Measurements from ENCODE around the gene SPATA31D3.

DNA sequence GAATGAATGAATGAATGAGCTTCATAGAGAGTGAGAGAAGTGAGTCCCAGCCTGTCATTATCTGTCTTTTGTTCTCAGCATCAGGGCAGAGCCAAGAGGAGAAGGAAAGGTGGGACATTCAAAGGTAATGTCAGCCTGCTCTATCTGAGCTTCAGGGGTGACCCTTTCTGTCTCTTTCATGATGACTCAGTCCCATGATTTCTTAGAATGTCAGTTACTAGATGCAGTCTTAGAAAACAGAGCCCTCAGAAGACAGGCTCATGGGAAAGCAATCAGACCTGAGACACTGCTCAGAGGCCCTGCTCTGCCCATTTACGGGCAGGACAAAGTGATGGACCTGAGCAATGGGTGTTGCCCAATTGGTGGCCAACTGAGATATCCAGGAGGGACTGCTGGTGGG is 46.4 kb downstream of the SPATA31D3 start:
- TF ChIP-seq, protein P1, sequence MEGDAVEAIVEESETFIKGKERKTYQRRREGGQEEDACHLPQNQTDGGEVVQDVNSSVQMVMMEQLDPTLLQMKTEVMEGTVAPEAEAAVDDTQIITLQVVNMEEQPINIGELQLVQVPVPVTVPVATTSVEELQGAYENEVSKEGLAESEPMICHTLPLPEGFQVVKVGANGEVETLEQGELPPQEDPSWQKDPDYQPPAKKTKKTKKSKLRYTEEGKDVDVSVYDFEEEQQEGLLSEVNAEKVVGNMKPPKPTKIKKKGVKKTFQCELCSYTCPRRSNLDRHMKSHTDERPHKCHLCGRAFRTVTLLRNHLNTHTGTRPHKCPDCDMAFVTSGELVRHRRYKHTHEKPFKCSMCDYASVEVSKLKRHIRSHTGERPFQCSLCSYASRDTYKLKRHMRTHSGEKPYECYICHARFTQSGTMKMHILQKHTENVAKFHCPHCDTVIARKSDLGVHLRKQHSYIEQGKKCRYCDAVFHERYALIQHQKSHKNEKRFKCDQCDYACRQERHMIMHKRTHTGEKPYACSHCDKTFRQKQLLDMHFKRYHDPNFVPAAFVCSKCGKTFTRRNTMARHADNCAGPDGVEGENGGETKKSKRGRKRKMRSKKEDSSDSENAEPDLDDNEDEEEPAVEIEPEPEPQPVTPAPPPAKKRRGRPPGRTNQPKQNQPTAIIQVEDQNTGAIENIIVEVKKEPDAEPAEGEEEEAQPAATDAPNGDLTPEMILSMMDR (IDR thresholded peaks at IDR 0.05) = no peak
- no peak for TF ChIP-seq POLR2A (IDR thresholded peaks at IDR 0.05)

All from body of pancreas (tissue), 4 donors.